ENCODE measurements around the gene PKD1L1. TPM values are rescaled to one million over a fixed set of nuclear protein-coding genes. Genes with fewer than 3 reads are reported as not detected.
A peak's percentile ranks its signal among the peaks of the same experiment; 100 is the strongest.

The PKD1L1 gene
- total RNA-seq, 1 donor from 2014 or later, result 0.89 TPM

DNA sequence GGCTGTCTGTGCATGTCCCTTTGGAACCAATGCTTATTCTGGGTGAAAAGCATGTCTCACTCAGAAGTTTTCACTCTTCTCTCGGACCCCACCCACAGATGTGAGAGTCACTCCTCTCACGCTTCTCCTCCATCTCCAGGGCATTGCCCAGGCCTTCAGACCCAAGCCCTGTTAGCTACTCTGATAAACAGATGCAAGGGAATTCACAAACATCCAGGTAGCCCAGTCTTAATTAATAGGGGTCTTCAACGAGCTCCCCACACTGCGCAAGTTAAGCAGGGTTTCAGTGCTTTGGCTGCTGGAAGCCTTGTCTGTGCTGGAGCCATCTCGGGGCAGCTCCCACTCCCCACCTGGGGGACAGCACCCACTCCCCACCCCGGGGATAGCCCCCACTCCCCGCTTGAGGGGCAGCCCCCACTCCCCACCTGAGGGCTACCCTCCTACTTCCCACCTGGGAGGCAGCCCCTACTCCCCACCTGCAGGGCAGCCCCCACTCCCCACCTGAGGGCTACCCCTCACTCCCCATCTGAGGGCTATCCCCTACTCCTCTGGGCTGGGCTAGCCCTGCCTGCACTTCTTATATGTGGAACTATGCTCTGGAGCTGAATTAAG is 8.7 kb downstream of the PKD1L1 start:
- H3K4me3 Mint-ChIP-seq (ENCODE audit: low read depth), result no peak overlapping the region
- no peaks in the 10 kb centered on the region for H3K27me3 Mint-ChIP-seq
- TF ChIP-seq, protein P1, sequence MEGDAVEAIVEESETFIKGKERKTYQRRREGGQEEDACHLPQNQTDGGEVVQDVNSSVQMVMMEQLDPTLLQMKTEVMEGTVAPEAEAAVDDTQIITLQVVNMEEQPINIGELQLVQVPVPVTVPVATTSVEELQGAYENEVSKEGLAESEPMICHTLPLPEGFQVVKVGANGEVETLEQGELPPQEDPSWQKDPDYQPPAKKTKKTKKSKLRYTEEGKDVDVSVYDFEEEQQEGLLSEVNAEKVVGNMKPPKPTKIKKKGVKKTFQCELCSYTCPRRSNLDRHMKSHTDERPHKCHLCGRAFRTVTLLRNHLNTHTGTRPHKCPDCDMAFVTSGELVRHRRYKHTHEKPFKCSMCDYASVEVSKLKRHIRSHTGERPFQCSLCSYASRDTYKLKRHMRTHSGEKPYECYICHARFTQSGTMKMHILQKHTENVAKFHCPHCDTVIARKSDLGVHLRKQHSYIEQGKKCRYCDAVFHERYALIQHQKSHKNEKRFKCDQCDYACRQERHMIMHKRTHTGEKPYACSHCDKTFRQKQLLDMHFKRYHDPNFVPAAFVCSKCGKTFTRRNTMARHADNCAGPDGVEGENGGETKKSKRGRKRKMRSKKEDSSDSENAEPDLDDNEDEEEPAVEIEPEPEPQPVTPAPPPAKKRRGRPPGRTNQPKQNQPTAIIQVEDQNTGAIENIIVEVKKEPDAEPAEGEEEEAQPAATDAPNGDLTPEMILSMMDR (IDR thresholded peaks at IDR 0.05; ENCODE audit: unreplicated experiment), result no peak
- no peaks in the 10 kb centered on the region for H3K36me3 Mint-ChIP-seq (ENCODE audit: insufficient read depth)
- DNase-seq (ENCODE audit: low spot score, unreplicated experiment), result no peak
- H3K9me3 Mint-ChIP-seq (ENCODE audit: low read depth), result no peaks in the 10 kb centered on the region
- no peak overlapping the region for H3K27ac Mint-ChIP-seq
- peaks cover 26% of the 10 kb centered on the region for H3K4me1 Mint-ChIP-seq (ENCODE audit: low read depth)

DNA sequence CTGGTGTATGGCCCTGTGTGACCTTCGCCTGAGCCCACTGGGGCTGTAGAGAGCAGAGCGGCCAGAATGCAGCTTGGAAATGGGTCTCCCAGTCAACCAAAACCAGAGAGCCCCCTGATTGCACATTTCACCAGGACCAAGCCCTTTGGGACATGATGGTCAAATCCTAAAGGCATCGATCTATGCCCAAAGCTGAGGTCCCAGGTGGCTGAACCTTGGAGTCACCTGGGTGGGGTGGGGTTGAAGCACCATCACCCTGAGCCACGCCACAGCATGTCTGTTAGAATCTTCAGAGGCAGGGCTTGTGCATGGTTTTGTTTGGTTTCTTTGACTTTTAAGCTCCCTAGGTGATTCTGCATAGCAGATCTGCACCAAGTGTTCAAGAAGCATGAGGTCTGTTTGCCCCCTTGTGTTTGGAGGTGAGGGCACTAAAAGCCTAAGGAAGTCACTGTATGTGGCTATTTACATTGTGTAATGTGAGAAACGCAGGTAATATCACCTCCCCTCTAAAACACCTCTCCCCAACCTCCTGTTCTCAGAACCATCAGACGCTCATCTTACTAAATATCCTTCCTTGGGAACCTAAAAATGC is 9.6 kb downstream of the PKD1L1 start:
- no peak overlapping the region for H3K4me3 Mint-ChIP-seq (ENCODE audit: low read depth)
- H3K36me3 Mint-ChIP-seq (ENCODE audit: insufficient read depth), result no peaks in the 10 kb centered on the region
- H3K27ac Mint-ChIP-seq, result no peak overlapping the region
- H3K9me3 Mint-ChIP-seq (ENCODE audit: low read depth), result no peaks in the 10 kb centered on the region
- TF ChIP-seq, protein P1 (IDR thresholded peaks at IDR 0.05; ENCODE audit: unreplicated experiment), result peak; percentile 39
- no peaks in the 10 kb centered on the region for H3K27me3 Mint-ChIP-seq
- peaks cover 35% of the 10 kb centered on the region for H3K4me1 Mint-ChIP-seq (ENCODE audit: low read depth)
- no peak for DNase-seq (ENCODE audit: low spot score, unreplicated experiment)

DNA sequence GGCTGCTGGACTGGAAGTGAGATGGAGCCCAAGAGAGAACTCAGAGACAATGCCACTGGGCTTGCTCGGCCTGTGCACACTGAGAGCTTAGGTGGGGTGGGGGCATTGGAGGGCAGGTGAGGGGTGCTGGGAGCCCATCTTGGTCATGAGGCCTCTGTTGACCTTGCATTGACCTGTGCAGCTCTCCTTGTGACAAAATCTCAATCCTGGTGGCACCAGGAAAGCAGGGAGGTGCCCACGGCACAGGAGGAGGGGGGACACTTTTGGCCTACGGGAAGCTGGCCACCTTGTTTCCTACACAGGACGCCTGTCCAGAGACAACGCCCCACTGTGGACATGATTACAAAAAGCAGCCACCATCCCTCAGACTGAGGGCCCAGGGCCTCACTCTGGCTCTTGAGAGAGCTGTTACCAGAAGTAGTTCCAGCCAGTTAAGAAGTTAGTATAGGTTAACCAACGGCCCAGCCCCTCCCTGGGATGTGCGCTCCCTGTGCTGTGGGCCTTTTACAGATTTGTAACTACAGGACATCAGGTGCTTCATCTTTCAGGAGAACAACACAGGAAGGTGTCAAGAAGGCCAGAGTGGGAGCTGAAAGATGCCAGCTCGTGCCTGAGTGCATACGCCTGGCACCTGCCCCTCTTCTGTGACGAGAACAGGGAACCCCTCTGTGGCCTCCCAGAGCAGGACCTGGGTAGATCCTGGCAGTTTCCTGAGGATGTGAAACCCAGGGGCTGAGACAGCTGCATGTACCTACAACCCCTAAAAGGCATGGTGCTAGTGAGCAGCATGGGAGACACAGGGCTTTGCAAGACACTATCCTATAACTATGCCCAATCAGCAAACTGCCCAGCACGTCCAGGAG is 10.3 kb downstream of the PKD1L1 start:
- H3K9me3 Mint-ChIP-seq (ENCODE audit: low read depth), result no peaks in the 10 kb centered on the region
- H3K27me3 Mint-ChIP-seq, result no peaks in the 10 kb centered on the region
- TF ChIP-seq, protein P1 (IDR thresholded peaks at IDR 0.05; ENCODE audit: unreplicated experiment), result no peak
- peaks cover 36% of the 10 kb centered on the region for H3K4me1 Mint-ChIP-seq (ENCODE audit: low read depth)
- no peak for DNase-seq (ENCODE audit: low spot score, unreplicated experiment)
- no peak overlapping the region for H3K4me3 Mint-ChIP-seq (ENCODE audit: low read depth)
- no peak overlapping the region for H3K27ac Mint-ChIP-seq
- H3K36me3 Mint-ChIP-seq (ENCODE audit: insufficient read depth), result no peaks in the 10 kb centered on the region

DNA sequence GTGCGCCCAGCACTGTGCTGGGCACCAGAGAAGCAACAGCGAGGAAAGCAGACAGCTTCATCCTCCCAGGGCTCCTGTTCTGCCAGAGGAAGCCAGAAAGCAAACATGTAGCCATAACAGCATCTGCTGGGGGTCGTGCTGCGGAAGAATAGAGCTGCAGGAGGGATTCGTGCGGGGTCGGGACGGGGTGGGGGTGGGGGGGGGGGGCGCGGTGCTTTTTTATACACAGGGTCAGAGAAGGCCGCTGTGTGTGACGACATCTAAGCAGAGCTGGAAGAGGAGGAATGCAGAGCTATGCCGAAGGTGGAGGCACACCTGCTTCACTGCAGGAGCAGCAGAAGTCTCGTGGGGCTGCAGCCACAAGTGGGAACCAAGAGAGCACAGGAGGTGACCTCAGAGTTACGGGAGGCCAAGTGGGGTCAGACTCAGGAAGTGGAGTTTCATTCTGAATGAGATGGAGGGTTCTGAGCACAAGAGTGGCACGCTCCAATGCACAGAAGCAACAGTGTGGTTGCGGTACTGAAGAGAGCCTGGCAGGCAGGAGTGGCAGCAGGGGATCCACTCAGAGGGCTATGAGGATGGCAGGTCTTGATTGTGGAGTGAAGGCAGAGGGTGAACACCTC is 11.1 kb downstream of the PKD1L1 start:
- Mint-ChIP-seq H3K27ac (no peak overlapping the region), H3K4me1 (ENCODE audit: low read depth) (peaks cover 38% of the 10 kb centered on the region), H3K9me3 (ENCODE audit: low read depth) (no peaks in the 10 kb centered on the region), H3K36me3 (ENCODE audit: insufficient read depth) (no peaks in the 10 kb centered on the region), H3K4me3 (ENCODE audit: low read depth) (no peak overlapping the region), H3K27me3 (no peaks in the 10 kb centered on the region)
- TF ChIP-seq, protein P1 (IDR thresholded peaks at IDR 0.05; ENCODE audit: unreplicated experiment), result no peak
- no peak for DNase-seq (ENCODE audit: low spot score, unreplicated experiment)

DNA sequence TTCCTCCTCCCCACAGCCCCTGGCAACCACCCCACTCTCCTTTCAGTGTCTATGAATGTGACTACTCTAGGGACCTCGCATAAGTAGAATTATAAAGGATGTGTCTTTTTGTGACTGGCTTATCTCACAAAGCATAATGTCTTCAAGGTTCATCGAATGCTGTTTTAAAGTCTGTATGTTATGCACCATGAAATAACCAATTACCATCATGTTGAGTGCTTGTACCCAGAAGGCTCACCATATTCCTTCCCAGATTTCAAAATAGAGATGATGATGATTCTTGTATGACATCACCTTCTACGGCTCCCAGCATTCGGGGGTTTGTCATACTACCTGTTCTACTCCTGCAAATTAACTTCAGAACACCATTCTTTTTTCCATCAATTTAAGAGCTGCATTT is 11.9 kb downstream of the PKD1L1 start:
- Mint-ChIP-seq H3K4me1 (ENCODE audit: low read depth) (peaks cover 38% of the 10 kb centered on the region), H3K27me3 (no peaks in the 10 kb centered on the region), H3K4me3 (ENCODE audit: low read depth) (no peak overlapping the region), H3K36me3 (ENCODE audit: insufficient read depth) (no peaks in the 10 kb centered on the region), H3K9me3 (ENCODE audit: low read depth) (no peaks in the 10 kb centered on the region), H3K27ac (no peak overlapping the region)
- TF ChIP-seq, protein P1 (IDR thresholded peaks at IDR 0.05; ENCODE audit: unreplicated experiment), result no peak
- no peak for DNase-seq (ENCODE audit: low spot score, unreplicated experiment)

Measured in progenitor cell of endocrine pancreas (in vitro differentiated cells).